Measurements from ENCODE around the gene FEZF1. TPM values are rescaled to one million over a fixed set of nuclear protein-coding genes. Genes with fewer than 3 reads are reported as not detected.
A peak's percentile ranks its signal among the peaks of the same experiment; 100 is the strongest.

The FEZF1 gene
- total and polyA plus RNA-seq, 2 experiments from 2014 or later = not detected

- Histone ChIP-seq H4K20me1 (ENCODE audit: insufficient read depth) (no peaks in the 10 kb centered on the region), H3F3A (ENCODE audit: insufficient read depth) (no peaks in the 10 kb centered on the region), H3K4me1 (ENCODE audit: insufficient read depth) (no peaks in the 10 kb centered on the region), H3K36me3 (ENCODE audit: low read depth) (no peaks in the 10 kb centered on the region), H3K4me2 (ENCODE audit: unreplicated experiment) (no peak overlapping the region), H2AFZ (no peak overlapping the region), H3K4me3 (no peak overlapping the region), H3K27ac (no peak overlapping the region), H3K79me2 (ENCODE audit: insufficient read depth) (no peaks in the 10 kb centered on the region), H3K9me3 (ENCODE audit: low read depth) (no peaks in the 10 kb centered on the region), H3K9me2 (ENCODE audit: insufficient read depth) (no peaks in the 10 kb centered on the region), H3K27me3 (replicated peaks; ENCODE audit: insufficient read depth) (peaks cover 96% of the 10 kb centered on the region), H3K9ac (no peak overlapping the region)
- no peak for DNase-seq
- 11 to 14% methylated on average over 4 of the region's 4 CpGs for WGBS, 2 experiments (ENCODE audit: low coverage in 1 of 2, low lambda C conversion rate in 2 of 2, missing lambda C conversion rate in 2 of 2)
- in situ Hi-C loops (cut with MboI) = no loop called here
- no peak for TF ChIP-seq EZH2phosphoT487 (IDR thresholded peaks at IDR 0.05; ENCODE audit: insufficient read depth, low read depth)
- TF ChIP-seq EZH2 (IDR thresholded peaks at IDR 0.05; ENCODE audit: insufficient read depth, poor library complexity, severe bottlenecking) = no peak
Measured at GRCh38 chr7:122314284-122314683, 9.7 kb upstream of the FEZF1 start.

- in situ Hi-C loops (cut with MboI) = no loop called here
Measured at GRCh38 chr7:122312789-122313188, 8.2 kb upstream of the FEZF1 start.

GRCh38 chr7:122311734-122312450 is 7.3 kb upstream of the FEZF1 start:
- Histone ChIP-seq H3K9me2 (ENCODE audit: insufficient read depth) (no peaks in the 10 kb centered on the region), H2AFZ (no peak overlapping the region), H3K4me3 (no peak overlapping the region), H3K4me2 (ENCODE audit: unreplicated experiment) (no peak overlapping the region), H3K36me3 (ENCODE audit: low read depth) (no peaks in the 10 kb centered on the region), H3K9me3 (ENCODE audit: low read depth) (no peaks in the 10 kb centered on the region), H3K27ac (no peak overlapping the region), H3K27me3 (replicated peaks; ENCODE audit: insufficient read depth) (peaks cover 97% of the 10 kb centered on the region), H3F3A (ENCODE audit: insufficient read depth) (no peaks in the 10 kb centered on the region), H3K79me2 (ENCODE audit: insufficient read depth) (no peaks in the 10 kb centered on the region), H3K4me1 (ENCODE audit: insufficient read depth) (no peaks in the 10 kb centered on the region), H4K20me1 (ENCODE audit: insufficient read depth) (no peaks in the 10 kb centered on the region), H3K9ac (no peak overlapping the region)
- TF ChIP-seq EZH2phosphoT487 (IDR thresholded peaks at IDR 0.05; ENCODE audit: insufficient read depth, low read depth) = no peak
- no peak for TF ChIP-seq EZH2 (IDR thresholded peaks at IDR 0.05; ENCODE audit: insufficient read depth, poor library complexity, severe bottlenecking)
- in situ Hi-C loops (cut with MboI) = no loop called here
- WGBS, 2 experiments (ENCODE audit: low coverage in 1 of 2, low lambda C conversion rate in 2 of 2, missing lambda C conversion rate in 2 of 2) = 18 to 19% methylated on average over 34 of the region's 34 CpGs
- no peak for DNase-seq

More at GRCh38 chr7:122312789-122313188, 8.2 kb upstream of the FEZF1 start:
- no peak for TF ChIP-seq EZH2 (IDR thresholded peaks at IDR 0.05; ENCODE audit: insufficient read depth, poor library complexity, severe bottlenecking)
- TF ChIP-seq EZH2phosphoT487 (IDR thresholded peaks at IDR 0.05; ENCODE audit: insufficient read depth, low read depth) = no peak
- H3K9me3 ChIP-seq (ENCODE audit: low read depth) = no peaks in the 10 kb centered on the region
- WGBS, 2 experiments (ENCODE audit: low coverage in 1 of 2, low lambda C conversion rate in 2 of 2, missing lambda C conversion rate in 2 of 2) = 3 to 9% methylated on average over 3 of the region's 3 CpGs
- no peaks in the 10 kb centered on the region for H3K9me2 ChIP-seq (ENCODE audit: insufficient read depth)
- H3K4me2 ChIP-seq (ENCODE audit: unreplicated experiment) = no peak overlapping the region
- no peaks in the 10 kb centered on the region for H3K4me1 ChIP-seq (ENCODE audit: insufficient read depth)
- H3F3A ChIP-seq (ENCODE audit: insufficient read depth) = no peaks in the 10 kb centered on the region
- DNase-seq = no peak
- no peak overlapping the region for H2AFZ ChIP-seq
- no peak overlapping the region for H3K4me3 ChIP-seq
- no peak overlapping the region for H3K9ac ChIP-seq
- H3K36me3 ChIP-seq (ENCODE audit: low read depth) = no peaks in the 10 kb centered on the region
- H3K27me3 ChIP-seq (replicated peaks; ENCODE audit: insufficient read depth) = peaks cover 97% of the 10 kb centered on the region
- H3K79me2 ChIP-seq (ENCODE audit: insufficient read depth) = no peaks in the 10 kb centered on the region
- H4K20me1 ChIP-seq (ENCODE audit: insufficient read depth) = no peaks in the 10 kb centered on the region
- no peak overlapping the region for H3K27ac ChIP-seq

GRCh38 chr7:122311050-122311700 is 6.6 kb upstream of the FEZF1 start:
- no peak overlapping the region for H2AFZ ChIP-seq
- no peaks in the 10 kb centered on the region for H3F3A ChIP-seq (ENCODE audit: insufficient read depth)
- H3K27ac ChIP-seq = no peak overlapping the region
- no peak for DNase-seq
- no peaks in the 10 kb centered on the region for H3K9me2 ChIP-seq (ENCODE audit: insufficient read depth)
- H4K20me1 ChIP-seq (ENCODE audit: insufficient read depth) = no peaks in the 10 kb centered on the region
- peaks cover 99% of the 10 kb centered on the region for H3K27me3 ChIP-seq (replicated peaks; ENCODE audit: insufficient read depth)
- no peak overlapping the region for H3K4me3 ChIP-seq
- H3K9me3 ChIP-seq (ENCODE audit: low read depth) = no peaks in the 10 kb centered on the region
- H3K9ac ChIP-seq = no peak overlapping the region
- TF ChIP-seq EZH2phosphoT487 (IDR thresholded peaks at IDR 0.05; ENCODE audit: insufficient read depth, low read depth) (no peak), EZH2 (IDR thresholded peaks at IDR 0.05; ENCODE audit: insufficient read depth, poor library complexity, severe bottlenecking) (peak; percentile 81)
- in situ Hi-C loops (cut with MboI) = no loop called here
- H3K4me1 ChIP-seq (ENCODE audit: insufficient read depth) = no peaks in the 10 kb centered on the region
- 46 to 50% methylated on average over 12 of the region's 12 CpGs for WGBS, 2 experiments (ENCODE audit: low coverage in 1 of 2, low lambda C conversion rate in 2 of 2, missing lambda C conversion rate in 2 of 2)
- no peaks in the 10 kb centered on the region for H3K79me2 ChIP-seq (ENCODE audit: insufficient read depth)
- no peak overlapping the region for H3K4me2 ChIP-seq (ENCODE audit: unreplicated experiment)
- H3K36me3 ChIP-seq (ENCODE audit: low read depth) = no peaks in the 10 kb centered on the region
